Measurements from ENCODE around the gene HEXIM2.

The HEXIM2 gene

GRCh38 chr17:45168991-45169752, 7.5 kb downstream of the HEXIM2 start:
- DNase-seq (ENCODE audit: low spot score in 2 of 2) (no peak), ATAC-seq (no peak)
- H3K36me3 Mint-ChIP-seq, result peaks cover 6% of the 10 kb centered on the region
- H3K4me1 Mint-ChIP-seq, result peaks cover 32% of the 10 kb centered on the region
- peak overlapping the region; percentile 12 for H3K27ac Mint-ChIP-seq
- no peaks in the 10 kb centered on the region for H3K9me3 Mint-ChIP-seq
- no peak overlapping the region for H3K4me3 Mint-ChIP-seq

- DNase-seq (ENCODE audit: low spot score in 2 of 2) (no peak), ATAC-seq (peak; percentile 66)
- peaks cover 24% of the 10 kb centered on the region for H3K4me1 Mint-ChIP-seq
- peak overlapping the region; percentile 96 for H3K27ac Mint-ChIP-seq
- H3K36me3 Mint-ChIP-seq, result peaks cover 6% of the 10 kb centered on the region
- H3K4me3 Mint-ChIP-seq, result peak overlapping the region; percentile 48
- H3K9me3 Mint-ChIP-seq, result no peaks in the 10 kb centered on the region
Observed at GRCh38 chr17:45170280-45170930, 8.7 kb downstream of the HEXIM2 start.

DNA sequence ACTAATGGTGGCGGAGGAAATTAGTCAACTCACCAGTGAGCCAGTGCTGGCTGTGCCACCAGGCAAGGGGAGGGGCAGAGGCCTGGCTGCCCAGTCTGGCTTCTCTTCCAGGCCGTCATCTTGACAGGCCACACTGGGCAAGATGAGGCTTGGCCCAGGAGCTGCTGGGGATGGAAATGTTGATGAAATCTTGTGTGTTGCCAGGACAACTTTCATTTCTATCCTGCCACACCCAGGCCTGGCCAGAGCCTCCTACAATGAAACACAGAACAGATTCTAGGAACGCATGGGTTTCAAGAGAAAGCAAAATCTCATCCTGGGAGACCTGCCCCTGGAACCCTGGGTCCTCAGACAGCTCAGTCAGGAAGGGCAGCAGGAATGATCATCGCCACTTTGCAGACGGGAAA, 9.3 kb downstream of the HEXIM2 start:
- no peak for DNase-seq (ENCODE audit: low spot score in 2 of 2)
- peak overlapping the region; percentile 96 for H3K27ac Mint-ChIP-seq
- no peaks in the 10 kb centered on the region for H3K9me3 Mint-ChIP-seq
- ATAC-seq, result peak; percentile 63
- H3K4me3 Mint-ChIP-seq, result peak overlapping the region; percentile 48
- peaks cover 6% of the 10 kb centered on the region for H3K36me3 Mint-ChIP-seq
- H3K4me1 Mint-ChIP-seq, result peaks cover 23% of the 10 kb centered on the region

- Mint-ChIP-seq H3K9me3 (no peaks in the 10 kb centered on the region), H3K36me3 (peaks cover 6% of the 10 kb centered on the region), H3K4me3 (peak overlapping the region; percentile 62), H3K4me1 (peaks cover 23% of the 10 kb centered on the region), H3K27ac (peak overlapping the region; percentile 96)
- DNase-seq (ENCODE audit: low spot score in 2 of 2) (no peak), ATAC-seq (no peak)
Observed at GRCh38 chr17:45171338-45172231, 9.9 kb downstream of the HEXIM2 start.

GRCh38 chr17:45172232-45172540, 10.5 kb downstream of the HEXIM2 start:
- H3K27ac Mint-ChIP-seq, result peak overlapping the region; percentile 96
- H3K4me1 Mint-ChIP-seq, result peaks cover 23% of the 10 kb centered on the region
- peak overlapping the region; percentile 62 for H3K4me3 Mint-ChIP-seq
- DNase-seq (ENCODE audit: low spot score in 2 of 2) (no peak), ATAC-seq (no peak)
- peaks cover 6% of the 10 kb centered on the region for H3K36me3 Mint-ChIP-seq
- no peaks in the 10 kb centered on the region for H3K9me3 Mint-ChIP-seq

DNA sequence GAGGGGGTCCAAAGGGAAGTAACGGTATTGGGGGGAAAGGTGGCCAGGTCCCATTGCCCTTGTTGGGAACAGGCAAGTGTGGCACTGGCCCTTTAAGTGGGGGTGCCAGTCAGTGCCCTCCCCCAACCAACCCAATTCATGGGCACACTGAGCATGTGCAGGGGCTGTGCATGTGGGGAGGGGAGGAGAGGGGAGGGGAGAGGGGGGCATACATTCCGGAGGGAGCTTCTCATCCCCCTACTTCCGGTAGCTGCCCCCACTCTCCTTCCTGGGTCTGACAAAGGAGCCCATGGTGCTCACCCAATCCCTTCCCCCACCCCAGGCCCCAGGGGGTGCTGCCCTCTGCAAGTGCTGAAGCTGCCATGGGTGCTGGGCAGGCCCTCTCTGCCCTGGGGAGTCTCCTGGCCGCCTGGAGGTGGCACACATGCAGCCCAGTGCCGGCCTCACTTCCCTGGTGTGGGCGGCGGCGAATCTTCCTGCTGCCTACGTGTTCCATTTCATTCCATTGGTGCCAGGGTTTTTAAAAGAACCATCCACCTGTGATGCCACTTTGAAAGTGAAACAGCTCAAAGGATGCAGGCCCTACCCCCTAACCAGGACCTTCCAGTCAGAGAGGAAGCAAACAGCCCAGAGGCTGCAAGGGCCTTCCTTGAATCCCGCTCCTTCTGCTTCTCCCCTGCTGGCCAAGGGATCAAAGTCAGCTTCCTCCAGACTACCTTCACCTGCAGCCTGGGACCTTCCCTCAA, 11.0 kb downstream of the HEXIM2 start:
- Mint-ChIP-seq H3K4me1 (peaks cover 23% of the 10 kb centered on the region), H3K36me3 (peaks cover 6% of the 10 kb centered on the region), H3K4me3 (peak overlapping the region; percentile 62), H3K9me3 (no peaks in the 10 kb centered on the region), H3K27ac (peak overlapping the region; percentile 96)
- DNase-seq (ENCODE audit: low spot score in 2 of 2) (peak; percentile 24 to 68), ATAC-seq (peak; percentile 63)

DNA sequence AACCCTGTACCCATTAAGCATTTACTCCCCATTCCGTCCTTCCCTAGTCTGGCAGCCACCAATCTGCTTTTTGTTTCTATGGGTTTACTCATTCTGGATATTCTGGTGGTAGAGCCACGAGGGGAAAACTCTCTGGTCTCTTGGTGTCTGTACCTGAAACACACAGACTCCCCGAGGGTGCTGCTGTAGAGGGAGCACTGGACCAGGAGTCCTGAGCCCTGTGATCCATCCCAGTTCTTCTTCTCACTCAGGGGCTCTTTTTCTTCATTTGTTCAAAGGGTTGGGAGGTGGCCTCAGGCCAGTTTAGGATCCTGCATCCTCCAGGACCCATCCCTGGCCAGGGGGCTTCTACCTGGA, 14.1 kb downstream of the HEXIM2 start:
- ATAC-seq (no peak), DNase-seq (ENCODE audit: low spot score in 2 of 2) (no peak)
- Mint-ChIP-seq H3K4me3 (no peak overlapping the region), H3K27ac (peak overlapping the region; percentile 44), H3K36me3 (peaks cover 6% of the 10 kb centered on the region), H3K4me1 (peaks cover 17% of the 10 kb centered on the region), H3K9me3 (no peaks in the 10 kb centered on the region)

- no peak for DNase-seq (ENCODE audit: low spot score in 2 of 2)
- H3K36me3 Mint-ChIP-seq, result peaks cover 6% of the 10 kb centered on the region
- H3K27ac Mint-ChIP-seq, result no peak overlapping the region
- no peak for ATAC-seq
- no peak overlapping the region for H3K4me3 Mint-ChIP-seq
- H3K9me3 Mint-ChIP-seq, result no peaks in the 10 kb centered on the region
- peaks cover 9% of the 10 kb centered on the region for H3K4me1 Mint-ChIP-seq
Observed at GRCh38 chr17:45177563-45177962, 15.9 kb downstream of the HEXIM2 start.

DNA sequence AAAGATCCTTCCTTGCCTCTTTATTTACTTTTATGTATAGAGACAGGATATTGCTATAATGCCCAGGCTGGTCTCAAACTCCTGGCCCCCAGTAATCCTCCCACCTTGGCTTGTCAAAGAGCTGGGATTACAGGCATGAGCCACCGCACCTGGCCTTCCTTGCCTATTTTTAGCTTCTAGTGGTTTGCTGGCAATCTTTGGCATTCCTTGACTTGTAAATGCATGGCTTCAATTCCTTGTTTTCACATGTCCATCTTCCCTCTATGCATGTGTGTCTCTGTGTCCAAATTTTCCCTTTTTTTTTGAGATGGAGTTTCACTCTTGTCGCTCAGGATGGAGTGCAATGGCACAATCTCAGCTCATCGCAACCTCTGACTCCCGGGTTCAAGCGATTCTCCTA, 22.5 kb downstream of the HEXIM2 start:
- no peak for DNase-seq (ENCODE audit: low spot score in 2 of 2)
- Mint-ChIP-seq H3K9me3 (no peaks in the 10 kb centered on the region), H3K4me3 (no peak overlapping the region), H3K36me3 (no peaks in the 10 kb centered on the region), H3K4me1 (no peaks in the 10 kb centered on the region), H3K27ac (no peak overlapping the region)
- no peak for ATAC-seq

DNA sequence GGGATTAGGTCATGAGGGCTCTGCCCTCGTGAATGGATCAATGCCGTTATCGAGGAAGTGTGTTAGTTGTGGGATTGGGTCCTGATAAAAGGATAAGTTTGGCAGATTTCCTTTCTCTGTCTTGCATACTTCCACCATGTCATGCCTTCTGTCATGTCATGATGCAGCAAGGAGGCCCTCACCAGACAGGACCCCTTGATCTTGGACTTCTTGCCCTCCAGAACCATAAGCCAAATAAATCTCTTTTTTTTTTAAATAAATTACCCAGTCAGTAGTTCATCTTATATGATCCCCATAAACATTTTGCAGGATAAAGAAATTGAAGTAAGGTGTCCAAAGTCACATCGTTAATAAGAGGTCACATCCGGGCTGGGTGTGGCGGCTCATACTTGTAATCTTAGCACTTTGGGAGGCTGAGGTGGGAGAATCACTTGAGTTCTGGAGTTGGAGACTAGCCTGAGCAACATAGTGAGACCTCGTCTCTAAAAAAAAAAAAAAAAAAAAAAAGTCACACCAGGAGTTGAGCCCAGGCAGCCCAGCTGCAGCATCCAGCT, 25.2 kb downstream of the HEXIM2 start:
- Mint-ChIP-seq H3K27ac (no peak overlapping the region), H3K36me3 (no peaks in the 10 kb centered on the region), H3K4me1 (no peaks in the 10 kb centered on the region), H3K4me3 (no peak overlapping the region), H3K9me3 (no peaks in the 10 kb centered on the region)
- ATAC-seq, result no peak
- DNase-seq (ENCODE audit: low spot score in 2 of 2), result no peak

- no peak overlapping the region for H3K4me3 Mint-ChIP-seq
- no peak for DNase-seq (ENCODE audit: low spot score in 2 of 2)
- H3K9me3 Mint-ChIP-seq, result no peaks in the 10 kb centered on the region
- H3K4me1 Mint-ChIP-seq, result no peaks in the 10 kb centered on the region
- no peak for ATAC-seq
- no peaks in the 10 kb centered on the region for H3K36me3 Mint-ChIP-seq
- H3K27ac Mint-ChIP-seq, result no peak overlapping the region
Observed at GRCh38 chr17:45189009-45189408, 27.3 kb downstream of the HEXIM2 start.

DNA sequence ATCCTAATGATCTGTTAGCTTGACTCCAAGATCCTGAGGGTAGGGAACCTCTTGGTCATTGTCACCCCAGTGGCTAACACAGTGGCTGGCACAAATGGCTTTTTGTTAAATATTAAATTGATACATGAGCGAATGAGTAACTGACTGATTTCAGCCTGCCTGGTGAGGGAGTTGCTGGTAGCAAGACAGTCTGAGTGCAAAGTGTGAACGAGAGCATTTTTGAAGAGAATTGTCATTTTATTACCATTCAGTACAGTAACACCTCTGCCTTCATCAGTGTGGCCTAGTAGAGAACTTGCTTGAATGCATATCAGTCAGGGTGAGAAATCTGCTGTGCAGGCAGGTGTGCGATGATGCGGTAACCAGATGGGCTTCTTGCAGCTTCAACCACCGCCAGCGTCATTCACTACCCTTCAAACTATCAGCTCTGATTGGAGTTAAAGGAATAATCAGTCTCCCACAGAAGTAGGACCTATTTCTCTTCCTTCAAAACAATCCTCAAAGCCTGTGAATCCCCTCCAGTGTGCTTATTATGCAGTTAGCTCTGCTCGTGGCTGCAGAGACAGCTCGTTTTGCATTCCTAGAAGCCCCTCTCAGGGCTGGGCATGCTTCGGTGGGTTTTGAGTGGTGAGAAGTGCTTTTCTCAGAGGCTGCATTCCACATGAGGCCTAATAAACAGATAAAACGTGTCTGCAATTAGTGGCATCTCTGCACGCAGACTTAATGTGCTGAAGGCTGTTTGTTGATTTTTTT, 29.0 kb downstream of the HEXIM2 start:
- H3K36me3 Mint-ChIP-seq, result no peaks in the 10 kb centered on the region
- no peaks in the 10 kb centered on the region for H3K9me3 Mint-ChIP-seq
- no peaks in the 10 kb centered on the region for H3K4me1 Mint-ChIP-seq
- ATAC-seq (no peak), DNase-seq (ENCODE audit: low spot score in 2 of 2) (no peak)
- H3K4me3 Mint-ChIP-seq, result no peak overlapping the region
- H3K27ac Mint-ChIP-seq, result no peak overlapping the region

GRCh38 chr17:45195424-45195823, 33.7 kb downstream of the HEXIM2 start:
- no peaks in the 10 kb centered on the region for H3K36me3 Mint-ChIP-seq
- H3K4me3 Mint-ChIP-seq, result no peak overlapping the region
- H3K9me3 Mint-ChIP-seq, result no peaks in the 10 kb centered on the region
- no peak overlapping the region for H3K27ac Mint-ChIP-seq
- DNase-seq (ENCODE audit: low spot score in 2 of 2), result no peak
- ATAC-seq, result no peak
- H3K4me1 Mint-ChIP-seq, result no peaks in the 10 kb centered on the region

GRCh38 chr17:45197108-45197507, 35.4 kb downstream of the HEXIM2 start:
- no peaks in the 10 kb centered on the region for H3K9me3 Mint-ChIP-seq
- no peak for DNase-seq (ENCODE audit: low spot score in 2 of 2)
- H3K4me1 Mint-ChIP-seq, result no peaks in the 10 kb centered on the region
- H3K4me3 Mint-ChIP-seq, result no peak overlapping the region
- no peak overlapping the region for H3K27ac Mint-ChIP-seq
- no peak for ATAC-seq
- H3K36me3 Mint-ChIP-seq, result no peaks in the 10 kb centered on the region

Data from stimulated activated effector memory CD8-positive, alpha-beta T cell treated with anti-CD3 and anti-CD28 coated beads, Interleukin-12 subunit alpha, Interleukin-12 subunit beta, amount 100 ng/mL, for 72 hours (primary cell).